HepG2 (cell line): Measurements from ENCODE around the gene CNFN. TPM values are rescaled to one million over a fixed set of nuclear protein-coding genes. Genes with fewer than 3 reads are reported as not detected.
A peak's percentile ranks its signal among the peaks of the same experiment; 100 is the strongest.

Experiments
- ARID4A ChIP-seq: sonication (generic); formaldehyde crosslinking; IDR thresholded peaks from 2 replicates; pipeline ENCODE4 v1.5.0; 2020; ENCODE audit warnings: mild to moderate bottlenecking, missing genetic modification reagents, borderline replicate concordance
- FIP1L1 ChIP-seq: fragments of 200-400 bp; formaldehyde crosslinking; IDR thresholded peaks from 2 replicates; pipeline ENCODE4 v1.6.1; 2018; ENCODE audit warnings: low read depth, mild to moderate bottlenecking, low read length, moderate library complexity, borderline replicate concordance; ENCODE audit not compliant: insufficient read depth
- FOXM1 ChIP-seq: sonication (generic); formaldehyde crosslinking; IDR thresholded peaks from 2 replicates; pipeline ENCODE4 v1.5.0; 2020; ENCODE audit warnings: missing genetic modification reagents
- GATAD2A ChIP-seq: IDR thresholded peaks from 2 replicates; pipeline ENCODE4 v1.6.1; 2016
- GTF2F1 ChIP-seq: fragments of 150-350 bp; IDR thresholded peaks from 2 replicates; pipeline ENCODE4 v1.6.1; 2014; ENCODE audit warnings: low read length
- HMGA1 ChIP-seq: sonication (generic); formaldehyde crosslinking; conservative IDR thresholded peaks from 2 replicates; pipeline ENCODE4 v1.4.0; 2020; ENCODE audit warnings: missing genetic modification reagents
- HNF1B ChIP-seq: sonication (generic); formaldehyde crosslinking; IDR thresholded peaks from 2 replicates; pipeline ENCODE4 v1.5.1; 2020; ENCODE audit warnings: mild to moderate bottlenecking, moderate library complexity, missing genetic modification reagents
- MYPOP ChIP-seq: sonication (generic); formaldehyde crosslinking; IDR thresholded peaks from 2 replicates; pipeline ENCODE4 v1.8.1; 2023; ENCODE audit warnings: mild to moderate bottlenecking, moderate library complexity, missing genetic modification reagents
- PHF8 ChIP-seq: sonication (generic); formaldehyde crosslinking; IDR thresholded peaks from 2 replicates; pipeline ENCODE4 v1.5.0; 2020; ENCODE audit warnings: missing genetic modification reagents
- POLR2A ChIP-seq, 2 experiments: IDR thresholded peaks; 2 replicates each; pipeline ENCODE4 v1.6.1; 2011; ENCODE audit warnings: low read depth in 2 of 2, low read length in 2 of 2, mild to moderate bottlenecking in 1 of 2, moderate library complexity in 1 of 2; ENCODE audit not compliant: insufficient read depth in 1 of 2
- PRDM10 ChIP-seq: sonication (generic); formaldehyde crosslinking; IDR thresholded peaks from 2 replicates; pipeline ENCODE4 v1.4.0; 2020; ENCODE audit warnings: low read depth, missing genetic modification reagents
- RFX1 ChIP-seq: fragments of 450-650 bp; IDR thresholded peaks from 2 replicates; pipeline ENCODE4 v1.6.1; 2017
- SALL2 ChIP-seq: sonication (generic); formaldehyde crosslinking; IDR thresholded peaks from 2 replicates; pipeline ENCODE4 v1.8.1; 2023; ENCODE audit warnings: mild to moderate bottlenecking, missing genetic modification reagents, inconsistent platforms
- THRA ChIP-seq: sonication (generic); formaldehyde crosslinking; IDR thresholded peaks from 2 replicates; pipeline ENCODE4 v1.4.0; 2020; ENCODE audit warnings: missing genetic modification reagents, borderline replicate concordance
- ZNF225 ChIP-seq: sonication (generic); formaldehyde crosslinking; IDR thresholded peaks from 2 replicates; pipeline ENCODE4 v1.4.0; 2020; ENCODE audit warnings: mild to moderate bottlenecking, missing genetic modification reagents
- ZNF274 ChIP-seq: sonication (generic); formaldehyde crosslinking; IDR thresholded peaks from 2 replicates; pipeline ENCODE4 v1.5.1; 2020; ENCODE audit warnings: mild to moderate bottlenecking, missing genetic modification reagents
- ZNF331 ChIP-seq: sonication (generic); formaldehyde crosslinking; IDR thresholded peaks from 2 replicates; pipeline ENCODE4 v1.4.0; 2020; ENCODE audit warnings: missing genetic modification reagents
- ZNF7 ChIP-seq: IDR thresholded peaks from 2 replicates; pipeline ENCODE4 v1.6.1; 2016; ENCODE audit warnings: missing biosample characterization, missing genetic modification reagents
- ZNF772 ChIP-seq: sonication (generic); formaldehyde crosslinking; IDR thresholded peaks from 2 replicates; pipeline ENCODE4 v1.5.0; 2020; ENCODE audit warnings: mild to moderate bottlenecking, missing genetic modification reagents
- polyA plus RNA-seq, 8 experiments: library from polyadenylated mRNA; depleted of rRNA in 3 of 8; stranded (reverse) in 7 of 8; unstranded in 1 of 8; fragments of >200 nt; fragmentation: Illumina TruSeq in 4 of 8; extraction: Trizol in 4 of 8; gene quantifications; 2 replicates each; pipeline versions ENCODE4 v1.2.1 to v1.2.3, GENCODE V29; 2011 to 2016; ENCODE audit warnings: low read depth in 4 of 8, missing spikeins in 1 of 8, mixed read lengths in 1 of 8; ENCODE audit not compliant: insufficient read depth in 1 of 8
- total RNA-seq, 5 experiments: library from RNA; depleted of rRNA; stranded (reverse); fragments of >200 nt; fragmentation: Illumina TruSeq; extraction: Trizol; gene quantifications; 2 replicates each; pipeline ENCODE4 v1.2.3, GENCODE V29; 2016; ENCODE audit warnings: low read depth in 1 of 5

CNFN gene
- total and polyA plus RNA-seq, 2 of the 13 experiments (the other 11 are each of a cell fraction or from before 2014, with no cell fraction given), result 0.35 to 1.1 TPM

GRCh38 chr19:42422901-42423461, 32.9 kb upstream of the CNFN start (continued):
- TF ChIP-seq MYPOP (CRISPR knock-in tag) (no peak), ZNF7 (CRISPR knock-in tag) (no peak), POLR2A (IDR thresholded peaks at IDR 0.05; ENCODE audit: insufficient read depth in 1 of 2, low read depth in 2 of 2, low read length in 2 of 2) (no peak), ZNF331 (CRISPR knock-in tag) (no peak), FIP1L1 (no peak), ZNF225 (CRISPR knock-in tag) (no peak), FOXM1 (CRISPR knock-in tag) (no peak), ZNF772 (CRISPR knock-in tag) (no peak), HNF1B (CRISPR knock-in tag) (no peak), THRA (CRISPR knock-in tag) (no peak), HMGA1 (no peak), PHF8 (CRISPR knock-in tag) (no peak), GATAD2A (CRISPR knock-in tag) (no peak), PRDM10 (CRISPR knock-in tag) (peak; percentile 98), ZNF274 (CRISPR knock-in tag) (no peak), ARID4A (CRISPR knock-in tag) (0 out of 2 replicates have a peak, but pooled peaks have one; percentile 17), GTF2F1 (no peak), SALL2 (CRISPR knock-in tag) (no peak), RFX1 (0 out of 2 replicates have a peak, but pooled peaks have one; percentile 19)
